Endothelial cell of umbilical vein (primary cell): ENCODE data around the gene CAT. TPM values are rescaled to one million over a fixed set of nuclear protein-coding genes. Genes with fewer than 3 reads are reported as not detected.

ENCODE experiments used
- BruUV-seq: library from RNA; stranded (reverse); fragments of 400-500 nt; replicated peaks from 2 replicates; lab custom pipeline; 2021; lab: Mats Ljungman, UMichigan
- CTCF ChIA-PET: fragments of 300-600, 350-600 bp; sonication (Branson Sonifier 250); formaldehyde crosslinking; loops from one replicate; lab custom pipeline; 2021; ENCODE audit warnings: antibody characterized with exemption, inconsistent platforms; lab: Charles Lee
- POLR2A ChIA-PET: fragments of 300-600, 350-600 bp; sonication (Branson Sonifier 250); formaldehyde crosslinking; loops from one replicate; lab custom pipeline; 2021; ENCODE audit warnings: antibody characterized with exemption, inconsistent platforms; lab: Charles Lee
- DNase-seq: peaks from one replicate; pipeline ENCODE4 v3.0.0-alpha.2; 2011; ENCODE audit warnings: low read depth, low spot score
- FAIRE-seq: peaks from 2 replicates; lab custom pipeline; 2011; peaks lifted over from hg19 to GRCh38; lab: Jason Lieb, UNC
- H2AFZ ChIP-seq: 2 replicates; pipeline ENCODE4 v1.6.0; 2012; ENCODE audit warnings: low read depth, low read length, control low read depth, inconsistent platforms
- H3K27ac ChIP-seq: 2 replicates; pipeline ENCODE4 v1.5.1; 2011; ENCODE audit warnings: low read depth, mild to moderate bottlenecking, control low read depth, low read length, moderate library complexity; ENCODE audit not compliant: insufficient read depth
- H3K27me3 ChIP-seq, 2 experiments: 2 replicates each; pipeline versions ENCODE4 v1.6.0 to v1.6.1; 2011; ENCODE audit warnings: low read length in 2 of 2, mixed read lengths in 1 of 2; ENCODE audit not compliant: control insufficient read depth in 2 of 2, insufficient read depth in 2 of 2
- H3K36me3 ChIP-seq, 2 experiments: 2 replicates in 1 of 2; 3 replicates in 1 of 2; pipeline ENCODE4 v1.5.1; 2011; ENCODE audit warnings: low read length in 2 of 2, mild to moderate bottlenecking in 1 of 2, moderate library complexity in 1 of 2; ENCODE audit not compliant: control insufficient read depth in 2 of 2, insufficient read depth in 2 of 2; ENCODE audit errors: extremely low read depth in 1 of 2
- H3K4me1 ChIP-seq: 3 replicates; pipeline ENCODE4 v1.5.1; 2011; ENCODE audit warnings: mild to moderate bottlenecking, low read length; ENCODE audit not compliant: control insufficient read depth, insufficient read depth; ENCODE audit errors: extremely low read depth
- H3K4me2 ChIP-seq: 2 replicates; pipeline ENCODE4 v1.6.1; 2011; ENCODE audit warnings: low read length, control low read depth, mixed read lengths; ENCODE audit not compliant: insufficient read depth
- H3K4me3 ChIP-seq, 3 experiments: fragments of 200-600 bp in 1 of 3; sonication (generic), shearing (Covaris generic) in 1 of 3; replicated peaks in 1 of 3; 2 replicates each; pipeline ENCODE4 v1.5.1; 2011 to 2016; ENCODE audit warnings: control low read depth in 3 of 3, low read length in 3 of 3, mild to moderate bottlenecking in 2 of 3, inconsistent platforms in 1 of 3, low read depth in 1 of 3, moderate library complexity in 1 of 3; ENCODE audit not compliant: insufficient read depth in 1 of 3
- H3K79me2 ChIP-seq: 2 replicates; pipeline ENCODE4 v1.6.0; 2012; ENCODE audit warnings: low read length, inconsistent platforms; ENCODE audit not compliant: control insufficient read depth, insufficient read depth
- H3K9ac ChIP-seq: replicated peaks from 2 replicates; pipeline ENCODE3; 2011; ENCODE audit warnings: low read length, control low read depth; ENCODE audit not compliant: insufficient read depth; ENCODE audit errors: extremely low read depth
- H3K9me1 ChIP-seq: replicated peaks from 3 replicates; pipeline ENCODE4 v1.6.0; 2011; ENCODE audit warnings: mild to moderate bottlenecking, low read length; ENCODE audit not compliant: control insufficient read depth, insufficient read depth; ENCODE audit errors: extremely low read depth
- H3K9me3 ChIP-seq: replicated peaks from 2 replicates; pipeline ENCODE4 v1.5.1; 2012; ENCODE audit warnings: low read length, inconsistent platforms; ENCODE audit not compliant: control insufficient read depth, insufficient read depth
- H4K20me1 ChIP-seq: replicated peaks from 2 replicates; pipeline ENCODE3; 2011; ENCODE audit warnings: mild to moderate bottlenecking, low read length; ENCODE audit not compliant: control insufficient read depth, insufficient read depth; ENCODE audit errors: extremely low read depth
- CTCF ChIP-seq, 2 donors: IDR thresholded peaks; 1 replicate in 1 of 2; 2 replicates in 1 of 2; pipeline ENCODE4 v1.5.1; 2011; ENCODE audit warnings: low read length in 2 of 2, mild to moderate bottlenecking in 2 of 2, moderate library complexity in 2 of 2, control low read depth in 1 of 2, inconsistent platforms in 1 of 2, low read depth in 1 of 2; ENCODE audit not compliant: insufficient read depth in 1 of 2; ENCODE audit errors: extremely low read depth in 1 of 2
- EZH2 ChIP-seq: IDR thresholded peaks from 2 replicates; pipeline ENCODE4 v1.6.1; 2012; ENCODE audit warnings: borderline replicate concordance, low read depth, mild to moderate bottlenecking, moderate library complexity, low read length, inconsistent platforms; ENCODE audit not compliant: severe bottlenecking
- FOS ChIP-seq: IDR thresholded peaks from 2 replicates; pipeline ENCODE4 v1.6.1; 2011; ENCODE audit warnings: mild to moderate bottlenecking, low read length, moderate library complexity, borderline replicate concordance; ENCODE audit not compliant: insufficient read depth
- GATA2 ChIP-seq: IDR thresholded peaks from 2 replicates; pipeline ENCODE4 v1.7.0; 2011; ENCODE audit warnings: low read depth, mild to moderate bottlenecking, moderate library complexity, mixed read lengths, low read length; ENCODE audit not compliant: insufficient read length, insufficient read depth
- JUN ChIP-seq: IDR thresholded peaks from 2 replicates; pipeline ENCODE4 v1.6.1; 2011; ENCODE audit warnings: borderline replicate concordance, low read depth; ENCODE audit not compliant: insufficient read length, insufficient read depth
- MAX ChIP-seq: IDR thresholded peaks from 2 replicates; pipeline ENCODE4 v1.6.1; 2011; ENCODE audit not compliant: insufficient read depth, insufficient read length
- MYC ChIP-seq: IDR thresholded peaks from one replicate; pipeline ENCODE4 v1.6.1; 2011; ENCODE audit warnings: mild to moderate bottlenecking, low read depth, low read length
- POLR2A ChIP-seq: IDR thresholded peaks from 2 replicates; pipeline ENCODE4 v1.6.1; 2012; ENCODE audit warnings: low read depth, mild to moderate bottlenecking, control low read depth, low read length
- POLR2AphosphoS5 ChIP-seq: IDR thresholded peaks from 2 replicates; pipeline ENCODE4 v1.6.1; 2012; ENCODE audit warnings: low read depth, mild to moderate bottlenecking, control low read depth, low read length, moderate library complexity; ENCODE audit not compliant: insufficient read depth
- dilution Hi-C: fragments of 300-500 bp; cut with MboI; formaldehyde crosslinking; loops from one replicate; pipeline ENCODE4 v1.15.0; 2019; ENCODE audit warnings: low sequenced_read_pairs; ENCODE audit not compliant: extremely low pct_ligation_motif_present
- intact Hi-C: fragments of 100-400 bp; cut with micrococcal nuclease; formaldehyde crosslinking; loops from one replicate; pipeline ENCODE4 v1.10.0; 2022
- polyA plus RNA-seq, 4 experiments: library from polyadenylated mRNA; depleted of rRNA in 3 of 4; stranded (reverse) in 3 of 4; unstranded in 1 of 4; fragments of >200 nt; gene quantifications; 2 replicates each; pipeline versions ENCODE4 v1.2.1 to v1.2.3, GENCODE V29; 2011 to 2012; ENCODE audit warnings: missing spikeins in 1 of 4
- total RNA-seq: library from RNA; stranded (reverse); gene quantifications from 2 replicates; pipeline ENCODE4 v1.2.3, GENCODE V29; 2021

CAT gene
- total and polyA plus RNA-seq, 2 donors (not counting 3 experiments of a cell fraction or from before 2014, with no cell fraction given), result 32.7 to 50.5 TPM

GRCh38 chr11:34445956-34446355 lies 7.2 kb downstream of the CAT start:
- Histone ChIP-seq H3K9ac (no peak overlapping the region), H2AFZ (no peak overlapping the region), H3K4me2 (no peak overlapping the region), H3K9me1 (no peaks in the 10 kb centered on the region), H3K27ac (no peak overlapping the region), H3K4me1 (no peaks in the 10 kb centered on the region), H3K79me2 (peaks cover 2% of the 10 kb centered on the region), H3K9me3 (no peaks in the 10 kb centered on the region), H4K20me1 (no peaks in the 10 kb centered on the region), H3K4me3 (no peak overlapping the region), H3K27me3 (no peaks in the 10 kb centered on the region), H3K36me3 (peaks cover 3 to 4% of the 10 kb centered on the region in 2 experiments)
- DNase-seq (no peak), FAIRE-seq (no peak)
- TF ChIP-seq MYC (no peak), POLR2AphosphoS5 (no peak), GATA2 (no peak), FOS (no peak), EZH2 (no peak), CTCF (IDR thresholded peaks at IDR 0.05; ENCODE audit: extremely low read depth in 1 of 2, insufficient read depth in 1 of 2, low read depth in 1 of 2, low read length in 2 of 2) (no peak), JUN (no peak), POLR2A (no peak), MAX (no peak)
- ChIA-PET POLR2A (no interaction called here), CTCF (interaction anchor here (1.1 kb wide), 1 partner anchor 9 kb away, joined by 4 read pairs; no protein-coding TSS in a partner anchor)
- dilution Hi-C loops, result no loop called here
- intact Hi-C loops, result no loop called here
- BruUV-seq, result no TSS peak
